Measurements from ENCODE around the gene ORC5.

The ORC5 gene

DNA sequence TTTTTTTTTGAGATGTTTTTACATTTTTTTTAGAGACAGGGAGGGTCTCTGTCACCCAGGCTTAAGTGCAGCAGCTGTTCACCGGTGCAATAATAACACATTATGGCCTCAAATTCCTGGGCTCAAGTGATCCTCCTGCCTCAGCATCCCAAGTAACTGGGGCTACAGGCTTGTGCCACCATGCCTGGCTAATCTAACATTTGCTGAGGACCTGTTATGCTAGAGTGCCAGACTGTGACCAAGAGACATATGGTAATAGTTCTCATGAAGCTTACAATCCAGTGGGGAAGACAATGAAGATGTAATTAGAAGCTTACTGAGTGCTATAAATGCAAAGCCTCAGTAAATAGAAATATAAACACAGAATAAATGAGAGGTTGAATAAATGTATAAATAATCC lies 17.6 kb upstream of the ORC5 start:
- Histone ChIP-seq H3K9me2 (replicated peaks; ENCODE audit: insufficient read depth, low read length) (no peaks in the 10 kb centered on the region), H3F3A (ENCODE audit: insufficient read depth) (no peaks in the 10 kb centered on the region), H3K4me3 (ENCODE audit: insufficient read depth, low read length, poor library complexity, severe bottlenecking) (no peak overlapping the region), H3K9me3 (ENCODE audit: insufficient read depth, low read length) (no peaks in the 10 kb centered on the region), H3K27ac (ENCODE audit: low read depth, low read length) (no peak overlapping the region), H3K79me2 (ENCODE audit: insufficient read depth, low read length) (no peaks in the 10 kb centered on the region), H3K4me2 (ENCODE audit: low read depth, low read length, poor library complexity, severe bottlenecking) (no peak overlapping the region), H4K20me1 (ENCODE audit: low read depth, low read length) (no peaks in the 10 kb centered on the region), H3K27me3 (ENCODE audit: low read length) (no peaks in the 10 kb centered on the region), H3K9ac (ENCODE audit: low read length) (no peak overlapping the region), H2AFZ (ENCODE audit: low read depth, low read length, severe bottlenecking) (no peak overlapping the region), H3K36me3 (ENCODE audit: low read length) (no peaks in the 10 kb centered on the region)
- TF ChIP-seq, protein P1, sequence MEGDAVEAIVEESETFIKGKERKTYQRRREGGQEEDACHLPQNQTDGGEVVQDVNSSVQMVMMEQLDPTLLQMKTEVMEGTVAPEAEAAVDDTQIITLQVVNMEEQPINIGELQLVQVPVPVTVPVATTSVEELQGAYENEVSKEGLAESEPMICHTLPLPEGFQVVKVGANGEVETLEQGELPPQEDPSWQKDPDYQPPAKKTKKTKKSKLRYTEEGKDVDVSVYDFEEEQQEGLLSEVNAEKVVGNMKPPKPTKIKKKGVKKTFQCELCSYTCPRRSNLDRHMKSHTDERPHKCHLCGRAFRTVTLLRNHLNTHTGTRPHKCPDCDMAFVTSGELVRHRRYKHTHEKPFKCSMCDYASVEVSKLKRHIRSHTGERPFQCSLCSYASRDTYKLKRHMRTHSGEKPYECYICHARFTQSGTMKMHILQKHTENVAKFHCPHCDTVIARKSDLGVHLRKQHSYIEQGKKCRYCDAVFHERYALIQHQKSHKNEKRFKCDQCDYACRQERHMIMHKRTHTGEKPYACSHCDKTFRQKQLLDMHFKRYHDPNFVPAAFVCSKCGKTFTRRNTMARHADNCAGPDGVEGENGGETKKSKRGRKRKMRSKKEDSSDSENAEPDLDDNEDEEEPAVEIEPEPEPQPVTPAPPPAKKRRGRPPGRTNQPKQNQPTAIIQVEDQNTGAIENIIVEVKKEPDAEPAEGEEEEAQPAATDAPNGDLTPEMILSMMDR (IDR thresholded peaks at IDR 0.05; ENCODE audit: insufficient read depth, low read length, poor library complexity, severe bottlenecking): no peak
- no peak for TF ChIP-seq EZH2phosphoT487 (conservative IDR thresholded peaks at IDR 0.05; ENCODE audit: low read length)

GRCh38 chr7:104217620-104218019 lies 9.8 kb upstream of the ORC5 start:
- Histone ChIP-seq H3F3A (ENCODE audit: insufficient read depth) (no peaks in the 10 kb centered on the region), H2AFZ (ENCODE audit: low read depth, low read length, severe bottlenecking) (no peak overlapping the region), H3K36me3 (ENCODE audit: low read length) (no peaks in the 10 kb centered on the region), H3K27me3 (ENCODE audit: low read length) (no peaks in the 10 kb centered on the region), H3K4me3 (ENCODE audit: insufficient read depth, low read length, poor library complexity, severe bottlenecking) (no peak overlapping the region), H3K9me3 (ENCODE audit: insufficient read depth, low read length) (0 out of 2 replicates have a peak, but pooled peaks cover 7% of the 10 kb centered on the region), H3K79me2 (ENCODE audit: insufficient read depth, low read length) (no peaks in the 10 kb centered on the region), H3K27ac (ENCODE audit: low read depth, low read length) (no peak overlapping the region), H3K9me2 (replicated peaks; ENCODE audit: insufficient read depth, low read length) (no peaks in the 10 kb centered on the region), H4K20me1 (ENCODE audit: low read depth, low read length) (no peaks in the 10 kb centered on the region), H3K9ac (ENCODE audit: low read length) (no peak overlapping the region), H3K4me2 (ENCODE audit: low read depth, low read length, poor library complexity, severe bottlenecking) (no peak overlapping the region)
- no peak for TF ChIP-seq EZH2phosphoT487 (conservative IDR thresholded peaks at IDR 0.05; ENCODE audit: low read length)
- TF ChIP-seq, protein P1 (IDR thresholded peaks at IDR 0.05; ENCODE audit: insufficient read depth, low read length, poor library complexity, severe bottlenecking): no peak

DNA sequence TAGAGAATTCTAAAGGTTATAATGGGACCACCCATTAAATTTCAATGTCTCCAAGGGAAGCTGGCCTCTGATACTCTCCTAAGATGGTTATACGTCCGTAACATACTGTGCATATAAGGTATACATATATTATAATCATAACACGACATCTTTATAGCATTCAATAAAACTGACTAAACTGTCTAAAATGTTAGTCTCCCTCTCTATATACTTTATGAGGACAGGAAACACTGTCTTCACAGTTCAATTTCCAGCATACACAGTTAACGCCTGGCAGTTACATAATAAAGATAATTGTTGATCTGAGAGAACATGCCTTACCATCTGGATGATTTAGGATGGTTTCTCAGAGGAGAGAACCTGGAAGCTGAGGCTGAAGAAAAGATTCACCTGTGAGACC lies 1.2 kb upstream of the ORC5 start:
- Histone ChIP-seq H3K9me2 (replicated peaks; ENCODE audit: insufficient read depth, low read length) (no peaks in the 10 kb centered on the region), H3K27ac (ENCODE audit: low read depth, low read length) (no peak overlapping the region), H3K4me2 (ENCODE audit: low read depth, low read length, poor library complexity, severe bottlenecking) (peak overlapping the region; percentile 69), H3K79me2 (ENCODE audit: insufficient read depth, low read length) (peaks cover 34% of the 10 kb centered on the region), H3K27me3 (ENCODE audit: low read length) (no peaks in the 10 kb centered on the region), H3K4me3 (ENCODE audit: insufficient read depth, low read length, poor library complexity, severe bottlenecking) (no peak overlapping the region), H3K9ac (ENCODE audit: low read length) (no peak overlapping the region), H3K9me3 (ENCODE audit: insufficient read depth, low read length) (no peaks in the 10 kb centered on the region), H2AFZ (ENCODE audit: low read depth, low read length, severe bottlenecking) (no peak overlapping the region), H4K20me1 (ENCODE audit: low read depth, low read length) (no peaks in the 10 kb centered on the region), H3F3A (ENCODE audit: insufficient read depth) (no peaks in the 10 kb centered on the region), H3K36me3 (ENCODE audit: low read length) (peaks cover under 1% of the 10 kb centered on the region; the same call in 1 of the 2 replicates)
- TF ChIP-seq, protein P1 (IDR thresholded peaks at IDR 0.05; ENCODE audit: insufficient read depth, low read length, poor library complexity, severe bottlenecking): no peak
- no peak for TF ChIP-seq EZH2phosphoT487 (conservative IDR thresholded peaks at IDR 0.05; ENCODE audit: low read length)

All from SU-DHL-6 (cell line).